DOHH2 (cell line): ENCODE results near the gene RRP15.

Experiments
- H3F3A ChIP-seq: fragments of 200-600 bp; sonication (generic), shearing (Covaris generic); 2 replicates; pipeline ENCODE4 v1.6.0; 2016; ENCODE audit warnings: antibody characterized with exemption, mild to moderate bottlenecking; ENCODE audit not compliant: control insufficient read depth, insufficient read depth
- H3K27ac ChIP-seq: fragments of 200-600 bp; sonication (generic); 2 replicates; pipeline ENCODE4 v1.5.1; 2014; ENCODE audit warnings: low read depth, mild to moderate bottlenecking, low read length, moderate library complexity
- H3K27me3 ChIP-seq: fragments of 200-600 bp; sonication (generic); 2 replicates; pipeline ENCODE4 v1.6.1; 2014; ENCODE audit warnings: mild to moderate bottlenecking, low read length, mixed read lengths; ENCODE audit not compliant: control insufficient read depth
- H3K36me3 ChIP-seq: fragments of 200-600 bp; sonication (generic); 2 replicates; pipeline ENCODE4 v1.6.1; 2014; ENCODE audit warnings: mild to moderate bottlenecking, low read length, moderate library complexity, mixed read lengths; ENCODE audit not compliant: control insufficient read depth
- H3K4me1 ChIP-seq: fragments of 200-600 bp; sonication (generic); 2 replicates; pipeline ENCODE4 v1.6.1; 2014; ENCODE audit warnings: mild to moderate bottlenecking, low read length, mixed read lengths; ENCODE audit not compliant: control insufficient read depth
- H3K4me2 ChIP-seq: fragments of 200-600 bp; sonication (generic); 2 replicates; pipeline ENCODE4 v1.6.0; 2014; ENCODE audit warnings: mild to moderate bottlenecking, low read length, moderate library complexity
- H3K4me3 ChIP-seq: fragments of 200-600 bp; sonication (generic); 2 replicates; pipeline ENCODE4 v1.5.1; 2014; ENCODE audit warnings: mild to moderate bottlenecking, low read length, mixed read lengths
- H3K79me2 ChIP-seq: fragments of 200-600 bp; sonication (generic); 2 replicates; pipeline ENCODE4 v1.6.1; 2014; ENCODE audit warnings: mild to moderate bottlenecking, low read length, mixed read lengths; ENCODE audit not compliant: control insufficient read depth
- H3K9me2 ChIP-seq: fragments of 200-600 bp; sonication (generic); replicated peaks from 2 replicates; pipeline ENCODE4 v1.6.1; 2014; ENCODE audit warnings: mild to moderate bottlenecking, low read length, mixed read lengths; ENCODE audit not compliant: control insufficient read depth
- H3K9me3 ChIP-seq: fragments of 200-600 bp; sonication (generic); 2 replicates; pipeline ENCODE4 v1.6.1; 2014; ENCODE audit warnings: antibody characterized with exemption, low read length, mixed read lengths; ENCODE audit not compliant: control insufficient read depth, insufficient read depth
- H4K20me1 ChIP-seq: fragments of 200-600 bp; sonication (generic); 2 replicates; pipeline ENCODE4 v1.6.0; 2014; ENCODE audit warnings: low read depth, mild to moderate bottlenecking, antibody characterized with exemption, low read length, moderate library complexity; ENCODE audit not compliant: control insufficient read depth, insufficient read depth
- CTCF ChIP-seq: fragments of 200-600 bp; sonication (generic); IDR thresholded peaks from one replicate; pipeline ENCODE4 v1.5.1; 2014; ENCODE audit warnings: antibody characterized with exemption, mild to moderate bottlenecking, low read depth, low read length; ENCODE audit not compliant: poor library complexity, severe bottlenecking
- EZH2phosphoT487 ChIP-seq: fragments of 200-600 bp; sonication (generic); IDR thresholded peaks from 2 replicates; pipeline ENCODE4 v1.6.1; 2017; ENCODE audit warnings: borderline replicate concordance, mild to moderate bottlenecking, antibody characterized with exemption, low read length, moderate library complexity, mixed read lengths

The RRP15 gene

GRCh38 chr1:218348628-218349071 is 63.6 kb downstream of the RRP15 start:
- Histone ChIP-seq H3K79me2 (no peaks in the 10 kb centered on the region), H3K4me1 (peaks cover 44% of the 10 kb centered on the region), H3K27ac (no peak overlapping the region), H3K27me3 (peaks cover 55% of the 10 kb centered on the region), H3K4me2 (no peak overlapping the region), H4K20me1 (no peaks in the 10 kb centered on the region), H3K9me3 (no peaks in the 10 kb centered on the region), H3K36me3 (no peaks in the 10 kb centered on the region), H3F3A (0 out of 2 replicates have a peak, but pooled peaks cover 3% of the 10 kb centered on the region), H3K9me2 (no peaks in the 10 kb centered on the region), H3K4me3 (no peak overlapping the region)
- TF ChIP-seq CTCF (no peak), EZH2phosphoT487 (0 out of 2 replicates have a peak, but pooled peaks have one; percentile 54)

GRCh38 chr1:218349348-218350034 is 64.4 kb downstream of the RRP15 start:
- no peak for TF ChIP-seq CTCF
- no peak for TF ChIP-seq EZH2phosphoT487
- H4K20me1 ChIP-seq, result no peaks in the 10 kb centered on the region
- no peaks in the 10 kb centered on the region for H3K79me2 ChIP-seq
- H3F3A ChIP-seq, result 0 out of 2 replicates have a peak, but pooled peaks cover 3% of the 10 kb centered on the region
- H3K36me3 ChIP-seq, result no peaks in the 10 kb centered on the region
- no peaks in the 10 kb centered on the region for H3K9me3 ChIP-seq
- peaks cover 47% of the 10 kb centered on the region for H3K27me3 ChIP-seq
- H3K4me3 ChIP-seq, result no peak overlapping the region
- H3K9me2 ChIP-seq, result no peaks in the 10 kb centered on the region
- no peak overlapping the region for H3K27ac ChIP-seq
- H3K4me1 ChIP-seq, result peaks cover 43% of the 10 kb centered on the region
- peak overlapping the region; percentile 19 for H3K4me2 ChIP-seq

- Histone ChIP-seq H3K4me1 (peaks cover 37% of the 10 kb centered on the region), H3K27me3 (peaks cover 41% of the 10 kb centered on the region), H3K4me2 (peak overlapping the region; percentile 19), H3K4me3 (no peak overlapping the region), H3K79me2 (no peaks in the 10 kb centered on the region), H3K9me3 (no peaks in the 10 kb centered on the region), H4K20me1 (no peaks in the 10 kb centered on the region), H3K9me2 (no peaks in the 10 kb centered on the region), H3K27ac (no peak overlapping the region), H3K36me3 (no peaks in the 10 kb centered on the region), H3F3A (0 out of 2 replicates have a peak, but pooled peaks cover 3% of the 10 kb centered on the region)
- no peak for TF ChIP-seq EZH2phosphoT487
- no peak for TF ChIP-seq CTCF
Measured at GRCh38 chr1:218350035-218350525, 65.0 kb downstream of the RRP15 start.
